GM18951 (cell line): ENCODE results near the gene ADCY10.
"Not testable (repeated sequence)": the region's sequence is repeated elsewhere in the genome, so short reads cannot be mapped to it uniquely, and the experiment has no call there.

Experiments
- POLR2A ChIP-seq: IDR thresholded peaks from 4 replicates; pipeline ENCODE4 v1.6.1; 2011; ENCODE audit warnings: mild to moderate bottlenecking; ENCODE audit not compliant: insufficient read length, insufficient read depth; ENCODE audit errors: extremely low read depth
- in situ Hi-C: fragments of 300-500 bp; cut with MboI; formaldehyde crosslinking; loops from one replicate; pipeline ENCODE4 v1.12.0; 2022; ENCODE audit warnings: low sequenced_read_pairs, mixed read lengths, inconsistent platforms; ENCODE audit not compliant: unreplicated experiment

The ADCY10 gene

DNA sequence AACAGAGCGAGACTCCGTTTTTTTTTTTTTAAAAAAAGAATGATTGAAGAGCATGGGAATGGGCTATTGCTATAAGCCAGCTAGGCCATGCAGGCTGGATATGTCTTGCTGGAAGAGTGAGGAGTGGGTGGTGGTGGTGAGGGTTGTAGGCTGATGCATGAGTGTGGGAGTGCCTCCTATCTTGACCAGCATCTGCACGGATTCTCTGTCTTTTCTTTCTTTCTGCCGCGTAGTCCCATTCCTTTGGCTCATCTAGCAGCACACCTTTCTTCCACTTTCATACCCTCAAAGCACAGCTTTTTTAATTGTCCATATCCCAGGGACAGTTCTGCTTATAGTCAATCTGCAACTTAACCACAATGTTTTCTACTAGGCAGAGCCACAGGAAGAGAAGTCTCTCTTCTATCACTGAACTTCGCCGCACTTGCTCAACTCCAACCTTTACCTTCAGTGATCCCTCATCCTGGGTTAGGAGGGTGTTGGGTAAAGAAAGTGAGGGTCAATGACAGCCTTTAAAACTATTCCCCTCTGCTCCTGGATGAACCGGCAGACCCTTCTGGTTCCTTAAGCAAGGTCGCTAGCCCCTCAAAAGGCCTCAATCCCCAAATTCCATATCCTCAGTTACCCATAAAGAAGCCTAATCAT is 15.2 kb downstream of the ADCY10 start:
- TF ChIP-seq POLR2A, result no peak
- in situ Hi-C loops, result no loop called here

DNA sequence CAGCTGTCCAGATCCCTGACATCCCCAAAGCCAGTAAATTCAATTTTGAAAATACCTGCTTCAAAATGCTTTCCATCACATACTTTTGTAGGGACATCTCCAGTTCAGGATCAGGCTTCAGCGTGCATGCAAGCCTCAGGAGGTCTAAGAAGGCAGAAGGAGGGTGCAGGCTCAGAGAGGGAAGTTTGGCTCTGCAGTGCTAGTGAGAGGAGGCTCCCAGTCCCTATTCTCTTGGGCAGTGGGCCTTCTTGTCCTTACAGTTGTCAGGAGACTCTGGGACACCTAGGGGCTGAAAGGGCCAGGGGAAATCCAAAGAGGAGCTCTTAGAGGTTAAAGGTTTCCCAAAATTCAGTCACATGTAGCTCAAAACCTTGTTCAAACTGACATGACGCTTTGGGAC is 20.1 kb downstream of the ADCY10 start:
- no peak for TF ChIP-seq POLR2A
- in situ Hi-C loops, result no loop called here

- TF ChIP-seq POLR2A, result no peak
- in situ Hi-C loops, result no loop called here
These were observed 23.5 kb downstream of the ADCY10 start for GRCh38 chr1:167890400-167890799.

GRCh38 chr1:167887187-167887586 is 26.7 kb downstream of the ADCY10 start:
- in situ Hi-C loops, result not testable (repeated sequence)

DNA sequence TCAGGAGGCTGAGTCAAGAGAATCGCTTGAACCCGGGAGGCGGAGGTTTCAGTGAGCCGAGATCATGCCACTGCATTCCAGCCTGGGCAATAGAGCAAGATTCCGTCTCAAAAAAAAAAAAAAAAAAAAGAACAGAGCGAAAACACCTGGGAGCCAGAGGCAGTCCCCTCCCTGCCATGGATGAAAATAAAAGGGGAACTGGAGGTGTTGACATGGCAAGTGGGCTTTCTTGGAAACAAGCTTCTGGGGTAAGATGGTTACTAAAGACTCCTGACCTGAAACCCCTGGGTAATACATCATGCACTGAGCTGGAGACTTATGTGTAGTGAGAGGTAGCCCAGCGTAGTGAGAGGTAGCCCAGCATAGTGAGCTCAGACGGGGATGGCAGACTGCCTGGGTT is 31.6 kb downstream of the ADCY10 start:
- TF ChIP-seq POLR2A, result no peak
- in situ Hi-C loops, result no loop called here

DNA sequence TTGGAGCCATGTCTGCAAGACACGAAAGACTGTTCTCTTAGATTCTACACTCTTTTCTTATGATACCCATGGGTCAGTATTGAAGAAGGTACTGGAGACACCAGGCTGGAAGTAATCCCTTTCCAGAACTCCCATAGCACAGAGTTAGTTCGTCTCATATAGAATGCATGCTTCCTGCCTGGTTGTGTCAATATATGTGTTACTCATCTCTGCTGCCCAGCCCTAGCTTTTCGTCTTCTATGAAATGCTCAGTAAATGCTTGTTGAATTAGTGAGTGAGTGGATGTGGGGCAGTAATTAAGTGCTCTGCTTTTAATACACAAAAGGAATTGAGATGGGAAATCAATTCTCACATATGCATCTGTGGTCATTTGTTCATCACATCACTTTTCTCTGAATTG is 32.1 kb downstream of the ADCY10 start:
- in situ Hi-C loops, result no loop called here
- no peak for TF ChIP-seq POLR2A

DNA sequence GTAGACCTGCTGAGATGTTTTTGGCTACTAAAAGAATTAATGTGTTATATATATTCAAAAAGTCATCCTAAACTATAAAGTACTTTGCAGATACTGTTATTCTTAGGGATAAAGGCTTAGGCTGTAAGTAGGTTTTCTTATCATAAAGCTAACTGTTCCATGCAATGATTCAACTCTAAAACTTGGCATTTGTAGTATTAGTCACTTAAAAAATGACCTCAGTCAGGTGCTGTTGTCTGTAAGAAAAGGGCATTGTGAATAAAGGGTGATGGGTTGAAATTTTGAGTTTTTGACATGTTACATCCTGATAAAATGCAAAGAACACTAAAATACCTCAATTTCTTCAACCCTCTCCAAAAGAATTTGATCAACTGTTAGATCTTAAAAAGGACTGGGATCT is 32.9 kb downstream of the ADCY10 start:
- in situ Hi-C loops, result no loop called here
- no peak for TF ChIP-seq POLR2A

DNA sequence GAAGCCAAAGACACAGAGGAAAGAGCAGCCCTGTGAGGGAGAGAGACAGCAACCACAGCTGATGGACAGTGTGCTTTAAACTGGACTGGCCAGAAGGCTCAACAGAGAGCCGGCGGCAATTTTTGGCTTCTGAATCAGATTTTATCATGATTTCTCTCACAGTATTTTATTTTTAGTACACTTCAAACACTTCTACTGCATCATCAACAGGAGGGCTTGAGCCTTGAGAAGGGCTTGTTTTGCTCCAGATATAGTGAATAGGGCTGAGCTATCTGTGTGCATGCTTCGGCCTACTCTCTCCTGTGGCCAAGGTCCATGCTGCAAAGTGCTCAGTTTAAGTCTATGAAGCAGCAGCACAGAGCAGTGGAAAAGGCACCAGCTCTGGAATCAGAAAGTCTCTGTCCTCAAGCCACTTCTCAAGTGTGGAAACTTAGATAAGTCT is 33.3 kb downstream of the ADCY10 start:
- in situ Hi-C loops, result no loop called here
- no peak for TF ChIP-seq POLR2A

DNA sequence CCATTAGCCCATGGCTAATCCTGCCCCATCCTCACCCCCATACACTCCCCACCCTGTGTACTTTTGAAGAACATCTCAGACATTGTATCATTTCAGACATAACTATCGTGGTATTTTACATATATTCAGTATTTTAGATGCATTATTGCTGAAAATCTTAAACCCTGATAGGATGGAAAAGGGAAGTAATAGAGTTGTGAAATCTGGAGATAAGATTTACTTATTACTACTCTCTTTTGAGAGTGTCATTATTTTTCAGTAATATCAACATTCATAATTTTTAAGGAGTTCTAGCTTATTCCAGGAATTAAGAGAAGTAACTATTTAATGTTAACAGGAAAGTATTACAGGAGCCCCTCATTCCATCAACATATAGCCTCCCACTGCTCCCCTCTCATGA is 34.4 kb downstream of the ADCY10 start:
- in situ Hi-C loops, result no loop called here
- no peak for TF ChIP-seq POLR2A

GRCh38 chr1:167878372-167879160 is 35.4 kb downstream of the ADCY10 start:
- TF ChIP-seq POLR2A, result no peak
- in situ Hi-C loops, result no loop called here

DNA sequence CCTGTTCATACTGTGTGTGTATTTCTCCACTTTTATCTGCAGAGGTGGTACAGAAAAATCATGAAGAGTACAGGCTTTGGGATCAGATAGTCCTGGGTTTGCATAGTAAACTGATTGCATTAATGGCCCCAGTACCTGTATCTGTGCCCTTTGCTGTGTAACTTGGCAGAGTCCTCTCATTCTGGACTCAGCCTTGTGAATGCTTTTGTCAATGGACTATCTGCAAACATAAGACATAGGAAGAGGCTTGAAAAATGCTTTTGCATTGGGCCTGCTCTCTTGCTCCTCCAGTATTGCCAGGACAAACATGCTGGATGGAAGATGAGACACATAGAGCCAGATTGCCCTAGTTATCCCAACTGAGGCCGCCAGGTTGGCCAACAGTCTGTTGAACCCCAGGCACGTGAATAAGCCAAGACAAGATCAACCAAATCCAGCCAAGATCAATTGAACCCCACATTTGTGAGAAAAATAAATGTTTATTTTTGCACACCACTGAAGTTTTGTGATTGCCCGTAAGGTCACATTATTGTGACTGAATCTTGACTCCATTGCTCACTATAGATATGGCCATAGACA is 37.2 kb downstream of the ADCY10 start:
- in situ Hi-C loops, result no loop called here
- TF ChIP-seq POLR2A, result no peak

DNA sequence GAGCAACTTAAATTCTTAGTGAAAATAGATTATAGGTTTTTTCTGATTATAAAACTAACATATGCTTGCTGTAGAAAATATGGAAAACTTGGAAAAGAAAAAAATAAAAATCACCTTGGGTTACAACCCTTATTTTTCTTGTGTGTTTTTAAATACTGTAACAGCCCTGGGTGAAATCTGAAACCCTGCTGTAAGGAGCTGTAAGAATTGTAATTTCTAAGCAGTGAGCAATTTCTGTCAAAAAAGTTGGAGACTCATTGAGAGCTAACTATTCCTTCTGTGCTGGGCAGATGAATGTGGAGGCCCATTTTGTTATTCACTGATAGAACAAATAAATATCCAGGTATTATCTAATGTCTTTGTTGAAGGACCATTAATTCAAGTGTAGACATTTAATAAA is 42.6 kb downstream of the ADCY10 start:
- no peak for TF ChIP-seq POLR2A
- in situ Hi-C loops, result no loop called here

DNA sequence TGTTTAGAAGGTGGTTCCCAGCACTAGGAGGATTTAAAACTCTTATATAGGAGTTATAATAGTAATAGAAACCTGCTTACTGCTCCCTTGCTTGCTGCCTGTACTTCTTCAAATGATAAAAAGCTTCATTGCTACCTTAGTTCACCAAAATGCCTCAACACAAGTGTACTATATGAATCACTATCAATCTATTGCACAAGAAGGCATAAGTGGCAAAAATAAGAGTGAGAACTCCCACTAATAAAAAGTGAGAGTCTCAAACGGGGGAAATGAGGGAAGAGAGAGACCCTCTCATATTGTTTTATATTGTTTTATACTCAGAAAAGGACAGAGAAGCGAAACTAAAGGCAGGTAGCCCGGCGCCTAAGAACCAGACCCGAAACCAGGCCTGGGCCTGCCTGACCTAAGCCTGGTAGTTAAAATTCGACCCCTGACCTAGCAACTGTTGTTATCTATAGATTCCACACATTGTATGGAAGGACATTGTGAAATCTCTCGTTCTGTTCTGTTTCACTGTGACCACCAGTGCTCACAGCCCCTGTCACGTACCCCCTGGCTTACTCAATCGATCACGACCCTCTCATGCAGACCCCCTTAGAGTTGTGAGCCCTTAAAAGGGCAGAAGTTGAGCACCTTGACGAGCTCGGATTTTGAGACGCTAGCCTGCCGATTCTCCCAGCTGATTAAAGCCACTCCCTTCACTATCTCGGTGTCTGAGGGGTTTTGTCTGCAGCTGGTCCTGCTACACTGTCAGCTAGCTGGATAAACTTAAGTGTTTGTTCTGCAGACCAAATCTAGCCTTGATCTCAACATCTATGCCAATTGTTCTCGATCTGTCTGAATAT is 44.6 kb downstream of the ADCY10 start:
- in situ Hi-C loops, result not testable (repeated sequence)

DNA sequence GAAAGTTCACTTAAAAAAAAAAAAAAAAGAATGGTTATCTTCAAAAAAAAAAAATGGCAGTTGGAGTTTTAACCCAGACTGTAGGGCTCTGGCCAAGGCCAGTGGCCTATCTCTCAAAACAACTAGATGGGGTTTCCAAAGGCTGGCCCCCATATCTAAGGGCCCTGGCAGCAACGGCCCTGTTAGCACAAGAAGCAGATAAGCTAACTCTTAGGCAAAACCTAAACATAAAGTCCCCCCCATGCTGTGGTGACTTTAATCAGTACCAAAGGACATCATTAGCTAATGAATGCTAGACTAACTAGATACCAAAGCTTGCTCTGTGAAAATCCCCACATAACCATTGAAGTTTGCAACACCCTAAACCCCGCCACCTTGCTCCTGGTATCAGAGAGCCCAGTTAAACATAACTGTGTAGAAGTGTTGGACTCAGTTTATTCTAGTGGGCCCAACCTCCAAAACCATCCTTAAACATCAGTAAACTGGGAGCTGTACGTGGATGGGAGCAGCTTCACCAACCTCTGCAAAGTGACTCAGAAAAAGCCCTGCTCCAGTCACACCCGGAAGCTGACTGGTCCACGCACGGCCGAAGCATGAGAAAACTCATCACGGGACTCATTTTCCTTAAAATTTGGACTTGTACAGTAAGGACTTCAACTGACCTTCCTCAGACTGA is 47.1 kb downstream of the ADCY10 start:
- in situ Hi-C loops, result not testable (repeated sequence)

DNA sequence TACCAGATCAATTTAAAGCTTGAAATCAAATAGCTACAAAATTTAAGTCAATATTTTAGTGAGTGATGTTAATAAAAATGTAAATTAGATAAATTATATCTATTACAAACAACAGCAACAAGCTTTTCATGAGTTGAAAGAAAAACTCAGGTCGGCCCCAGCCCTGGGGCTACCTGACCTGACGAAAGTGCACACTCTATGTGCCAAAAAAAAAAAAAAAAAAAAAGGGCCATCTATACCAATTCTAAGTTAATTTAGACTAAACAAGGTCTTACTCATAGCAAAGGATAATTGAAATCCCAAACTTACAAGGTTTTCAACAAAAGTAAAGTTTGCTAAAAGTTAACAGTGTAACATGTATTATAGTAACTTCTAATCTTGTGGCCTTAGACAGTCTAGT is 47.6 kb downstream of the ADCY10 start:
- in situ Hi-C loops, result not testable (repeated sequence)

GRCh38 chr1:167865804-167866308 is 48.1 kb downstream of the ADCY10 start:
- in situ Hi-C loops, result not testable (repeated sequence)

- in situ Hi-C loops, result not testable (repeated sequence)
These were observed 48.7 kb downstream of the ADCY10 start for GRCh38 chr1:167865193-167865592.
